WTC11 (cell line): ENCODE data around the gene CYP8B1. TPM values are rescaled to one million over a fixed set of nuclear protein-coding genes. Genes with fewer than 3 reads are reported as not detected.

Experiments
- ATAC-seq: fragments of 200-7000 bp; cut with Tn5 transposase; 2 replicates; pipeline ENCODE4 v1.10.0; 2021; ENCODE audit warnings: mild to moderate bottlenecking, moderate library complexity
- CTCF ChIA-PET: fragments of 300-600 bp; sonication (Branson Sonifier 250); formaldehyde crosslinking; loops from one replicate; lab custom pipeline; 2021; ENCODE audit warnings: antibody characterized with exemption; lab: Charles Lee
- POLR2A ChIA-PET: fragments of 350-600 bp; sonication (Branson Sonifier 250); formaldehyde crosslinking; loops from one replicate; lab custom pipeline; 2021; ENCODE audit warnings: antibody characterized with exemption; lab: Charles Lee
- DNase-seq: peaks from one replicate; pipeline ENCODE4 v3.0.0; 2021; ENCODE audit warnings: low spot score
- H3K27ac Mint-ChIP-seq: 2 replicates; pipeline ENCODE4 v1.8.0; 2021; ENCODE audit warnings: mixed read lengths
- H3K27me3 Mint-ChIP-seq: 2 replicates; pipeline ENCODE4 v1.8.0; 2021; ENCODE audit warnings: low read depth, mild to moderate bottlenecking, moderate library complexity, mixed read lengths
- H3K36me3 Mint-ChIP-seq: 2 replicates; pipeline ENCODE4 v1.8.0; 2021; ENCODE audit warnings: mixed read lengths
- H3K4me1 Mint-ChIP-seq: 2 replicates; pipeline ENCODE4 v1.8.0; 2022; ENCODE audit warnings: mixed read lengths
- H3K4me3 Mint-ChIP-seq: 2 replicates; pipeline ENCODE4 v1.8.0; 2021; ENCODE audit warnings: mild to moderate bottlenecking, moderate library complexity, mixed read lengths
- H3K9me3 Mint-ChIP-seq: 2 replicates; pipeline ENCODE4 v1.8.0; 2021; ENCODE audit warnings: mixed read lengths
- AFF4 ChIP-seq: sonication (generic); formaldehyde crosslinking; IDR thresholded peaks from 2 replicates; pipeline ENCODE4 v1.8.1; 2023; ENCODE audit warnings: mild to moderate bottlenecking, missing genetic modification reagents, borderline replicate concordance
- ATF6 ChIP-seq: sonication (generic); formaldehyde crosslinking; IDR thresholded peaks from 2 replicates; pipeline ENCODE4 v1.8.1; 2023; ENCODE audit warnings: mild to moderate bottlenecking, missing genetic modification reagents
- CTCF ChIP-seq: fragments of 200-600 bp; IDR thresholded peaks from 2 replicates; pipeline ENCODE4 v1.8.0; 2022; ENCODE audit warnings: antibody characterized with exemption
- HMGA2 ChIP-seq: fragments of 250-450 bp; sonication (Bioruptor Pico); IDR thresholded peaks from 2 replicates; pipeline ENCODE4 v1.4.0; 2021; ENCODE audit warnings: mild to moderate bottlenecking, moderate library complexity
- HMGXB4 ChIP-seq: sonication (generic); formaldehyde crosslinking; IDR thresholded peaks from 2 replicates; pipeline ENCODE4 v1.8.1; 2023; ENCODE audit warnings: mild to moderate bottlenecking, moderate library complexity, missing genetic modification reagents
- KAT7 ChIP-seq: sonication (generic); formaldehyde crosslinking; IDR thresholded peaks from 2 replicates; pipeline ENCODE4 v1.8.1; 2023; ENCODE audit warnings: missing genetic modification reagents, mild to moderate bottlenecking, borderline replicate concordance
- MXD4 ChIP-seq: fragments of 250-450 bp; sonication (Bioruptor Pico); IDR thresholded peaks from 2 replicates; pipeline ENCODE4 v1.8.0; 2021; ENCODE audit warnings: mild to moderate bottlenecking, moderate library complexity, borderline replicate concordance
- MYBL2 ChIP-seq: sonication (generic); formaldehyde crosslinking; IDR thresholded peaks from 2 replicates; pipeline ENCODE4 v1.8.1; 2023; ENCODE audit warnings: mild to moderate bottlenecking, moderate library complexity, missing genetic modification reagents
- NFATC4 ChIP-seq: fragments of 250-450 bp; sonication (Bioruptor Pico); IDR thresholded peaks from 2 replicates; pipeline ENCODE4 v1.9.0; 2021; ENCODE audit warnings: mild to moderate bottlenecking
- NR2C2 ChIP-seq: sonication (generic); formaldehyde crosslinking; IDR thresholded peaks from 2 replicates; pipeline ENCODE4 v1.8.0; 2022; ENCODE audit warnings: mild to moderate bottlenecking, missing genetic modification reagents
- SOX15 ChIP-seq: fragments of 250-450 bp; sonication (Bioruptor Pico); IDR thresholded peaks from 2 replicates; pipeline ENCODE4 v1.9.0; 2021; ENCODE audit warnings: mild to moderate bottlenecking
- TEAD1 ChIP-seq: sonication (generic); formaldehyde crosslinking; IDR thresholded peaks from 2 replicates; pipeline ENCODE4 v1.8.0; 2022; ENCODE audit warnings: mild to moderate bottlenecking, missing genetic modification reagents
- USF1 ChIP-seq: sonication (generic); formaldehyde crosslinking; IDR thresholded peaks from 2 replicates; pipeline ENCODE4 v1.8.0; 2022; ENCODE audit warnings: mild to moderate bottlenecking, missing genetic modification reagents
- ZMAT4 ChIP-seq: fragments of 250-450 bp; sonication (Bioruptor Pico); IDR thresholded peaks from 2 replicates; pipeline ENCODE4 v1.9.0; 2021; ENCODE audit warnings: mild to moderate bottlenecking
- ZNF121 ChIP-seq: sonication (generic); formaldehyde crosslinking; IDR thresholded peaks from 2 replicates; pipeline ENCODE4 v1.8.0; 2023; ENCODE audit warnings: missing genetic modification reagents
- ZNF512 ChIP-seq: sonication (generic); formaldehyde crosslinking; IDR thresholded peaks from 2 replicates; pipeline ENCODE4 v1.8.1; 2022; ENCODE audit warnings: missing genetic modification reagents, borderline replicate concordance
- total RNA-seq: library from RNA; stranded (reverse); gene quantifications from 3 replicates; pipeline ENCODE4 v1.2.3, GENCODE V29; 2021
- TF ChIP-seq, protein P1 (sequence below): sonication (generic); formaldehyde crosslinking; IDR thresholded peaks from 2 replicates; pipeline ENCODE4 v1.8.1; 2023; ENCODE audit warnings: mild to moderate bottlenecking, missing genetic modification reagents, moderate library complexity
- TF ChIP-seq, protein P2 (sequence below): sonication (generic); formaldehyde crosslinking; IDR thresholded peaks from 2 replicates; pipeline ENCODE4 v1.8.0; 2022; ENCODE audit warnings: mild to moderate bottlenecking, missing genetic modification reagents
- TF ChIP-seq, protein P3 (sequence below): sonication (generic); formaldehyde crosslinking; IDR thresholded peaks from 2 replicates; pipeline ENCODE4 v1.8.1; 2023; ENCODE audit warnings: mild to moderate bottlenecking, missing genetic modification reagents

Gene CYP8B1
- total RNA-seq, 1 experiment from 2014 or later = 0.13 TPM

DNA sequence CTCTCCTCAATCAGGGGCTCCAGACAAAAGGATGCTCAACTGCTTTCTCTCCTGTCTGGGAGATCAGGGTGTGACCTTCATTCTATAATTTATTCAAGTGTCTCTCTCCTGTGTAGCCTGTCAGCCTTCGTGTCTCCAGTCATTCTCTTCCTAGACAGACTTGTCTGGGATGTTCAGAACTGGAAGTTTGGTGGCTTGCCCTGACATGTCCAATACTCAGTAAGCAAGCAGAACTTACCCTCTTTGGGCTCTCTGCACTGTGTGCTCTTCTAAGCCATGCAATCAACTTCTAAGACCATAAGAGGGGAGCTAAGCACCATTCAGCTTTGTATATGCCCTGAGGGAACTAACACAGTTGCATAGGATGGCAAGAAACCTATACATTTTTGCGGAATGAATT, 52.3 kb downstream of the CYP8B1 start:
- Mint-ChIP-seq H3K4me3 (no peak overlapping the region), H3K27me3 (no peaks in the 10 kb centered on the region)
- POLR2A ChIA-PET = no interaction called here
- DNase-seq = no peak
- TF ChIP-seq SOX15 (CRISPR knock-in tag) (no peak), CTCF (no peak), AFF4 (CRISPR knock-in tag) (no peak), ATF6 (CRISPR knock-in tag) (no peak), MYBL2 (no peak), KAT7 (CRISPR knock-in tag) (no peak), TEAD1 (CRISPR knock-in tag) (no peak), USF1 (no peak), ZNF121 (CRISPR knock-in tag) (no peak), NFATC4 (no peak), HMGXB4 (CRISPR knock-in tag) (no peak), ZNF512 (no peak), HMGA2 (CRISPR knock-in tag) (no peak), MXD4 (CRISPR knock-in tag) (no peak), ZMAT4 (no peak), NR2C2 (CRISPR knock-in tag) (no peak)
- TF ChIP-seq, protein P1, sequence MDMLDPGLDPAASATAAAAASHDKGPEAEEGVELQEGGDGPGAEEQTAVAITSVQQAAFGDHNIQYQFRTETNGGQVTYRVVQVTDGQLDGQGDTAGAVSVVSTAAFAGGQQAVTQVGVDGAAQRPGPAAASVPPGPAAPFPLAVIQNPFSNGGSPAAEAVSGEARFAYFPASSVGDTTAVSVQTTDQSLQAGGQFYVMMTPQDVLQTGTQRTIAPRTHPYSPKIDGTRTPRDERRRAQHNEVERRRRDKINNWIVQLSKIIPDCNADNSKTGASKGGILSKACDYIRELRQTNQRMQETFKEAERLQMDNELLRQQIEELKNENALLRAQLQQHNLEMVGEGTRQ (CRISPR knock-in tag) = no peak
- TF ChIP-seq, protein P2, sequence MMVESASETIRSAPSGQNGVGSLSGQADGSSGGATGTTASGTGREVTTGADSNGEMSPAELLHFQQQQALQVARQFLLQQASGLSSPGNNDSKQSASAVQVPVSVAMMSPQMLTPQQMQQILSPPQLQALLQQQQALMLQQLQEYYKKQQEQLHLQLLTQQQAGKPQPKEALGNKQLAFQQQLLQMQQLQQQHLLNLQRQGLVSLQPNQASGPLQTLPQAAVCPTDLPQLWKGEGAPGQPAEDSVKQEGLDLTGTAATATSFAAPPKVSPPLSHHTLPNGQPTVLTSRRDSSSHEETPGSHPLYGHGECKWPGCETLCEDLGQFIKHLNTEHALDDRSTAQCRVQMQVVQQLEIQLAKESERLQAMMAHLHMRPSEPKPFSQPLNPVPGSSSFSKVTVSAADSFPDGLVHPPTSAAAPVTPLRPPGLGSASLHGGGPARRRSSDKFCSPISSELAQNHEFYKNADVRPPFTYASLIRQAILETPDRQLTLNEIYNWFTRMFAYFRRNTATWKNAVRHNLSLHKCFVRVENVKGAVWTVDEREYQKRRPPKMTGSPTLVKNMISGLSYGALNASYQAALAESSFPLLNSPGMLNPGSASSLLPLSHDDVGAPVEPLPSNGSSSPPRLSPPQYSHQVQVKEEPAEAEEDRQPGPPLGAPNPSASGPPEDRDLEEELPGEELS (CRISPR knock-in tag) = no peak
- TF ChIP-seq, protein P3, sequence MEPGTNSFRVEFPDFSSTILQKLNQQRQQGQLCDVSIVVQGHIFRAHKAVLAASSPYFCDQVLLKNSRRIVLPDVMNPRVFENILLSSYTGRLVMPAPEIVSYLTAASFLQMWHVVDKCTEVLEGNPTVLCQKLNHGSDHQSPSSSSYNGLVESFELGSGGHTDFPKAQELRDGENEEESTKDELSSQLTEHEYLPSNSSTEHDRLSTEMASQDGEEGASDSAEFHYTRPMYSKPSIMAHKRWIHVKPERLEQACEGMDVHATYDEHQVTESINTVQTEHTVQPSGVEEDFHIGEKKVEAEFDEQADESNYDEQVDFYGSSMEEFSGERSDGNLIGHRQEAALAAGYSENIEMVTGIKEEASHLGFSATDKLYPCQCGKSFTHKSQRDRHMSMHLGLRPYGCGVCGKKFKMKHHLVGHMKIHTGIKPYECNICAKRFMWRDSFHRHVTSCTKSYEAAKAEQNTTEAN (CRISPR knock-in tag) = no peak
- TF ChIP-seq, all 79 proteins: peak for 0
- H3K27ac Mint-ChIP-seq = no peak overlapping the region
- H3K9me3 Mint-ChIP-seq = peaks cover 4% of the 10 kb centered on the region
- CTCF ChIA-PET = interaction anchor here (1.8 kb wide), 1 partner anchor 7 kb away, joined by 7 read pairs; no protein-coding TSS in a partner anchor
- no peaks in the 10 kb centered on the region for H3K36me3 Mint-ChIP-seq
- H3K4me1 Mint-ChIP-seq = peaks cover 14% of the 10 kb centered on the region
- ATAC-seq = no peak
